ENCODE results near the gene GALNT3.

The GALNT3 gene

GRCh38 chr2:165795011-165795410 lies 964 bp upstream of the GALNT3 start:
- no peak for DNase-seq

GRCh38 chr2:165794536-165794928 lies 485 bp upstream of the GALNT3 start:
- no peak for DNase-seq

DNA sequence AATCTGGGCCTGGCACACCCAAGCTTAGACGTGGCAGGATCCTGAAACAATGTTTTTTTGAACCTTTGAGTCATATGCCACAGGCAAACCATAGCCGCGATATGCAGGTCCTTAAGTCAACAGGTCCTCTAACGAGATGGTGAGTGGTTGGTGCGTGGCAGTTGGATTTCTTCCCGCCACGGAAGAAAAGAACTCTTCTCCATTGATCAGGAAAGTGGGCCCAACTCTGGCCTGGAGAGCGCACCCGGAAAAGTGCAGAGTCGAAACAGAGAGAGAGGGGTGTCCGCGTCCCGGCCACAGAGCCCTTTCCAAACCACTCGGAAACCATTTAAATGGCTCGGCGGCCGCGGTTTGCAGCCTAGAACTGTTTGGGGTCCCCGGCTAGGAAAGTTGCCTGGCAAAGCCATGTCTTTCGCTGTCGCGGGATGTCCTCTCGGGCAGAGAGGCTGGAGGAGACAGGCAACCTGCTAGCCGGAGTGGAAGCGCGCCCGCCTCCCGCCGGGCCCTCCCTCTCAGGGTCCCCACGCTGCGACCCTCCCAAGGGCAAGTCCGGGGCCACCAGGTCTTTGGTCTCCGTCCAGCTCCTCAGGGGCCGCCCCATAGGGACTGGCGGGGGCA lies 777 bp downstream of the GALNT3 start:
- DNase-seq, result peak; percentile 28

DNA sequence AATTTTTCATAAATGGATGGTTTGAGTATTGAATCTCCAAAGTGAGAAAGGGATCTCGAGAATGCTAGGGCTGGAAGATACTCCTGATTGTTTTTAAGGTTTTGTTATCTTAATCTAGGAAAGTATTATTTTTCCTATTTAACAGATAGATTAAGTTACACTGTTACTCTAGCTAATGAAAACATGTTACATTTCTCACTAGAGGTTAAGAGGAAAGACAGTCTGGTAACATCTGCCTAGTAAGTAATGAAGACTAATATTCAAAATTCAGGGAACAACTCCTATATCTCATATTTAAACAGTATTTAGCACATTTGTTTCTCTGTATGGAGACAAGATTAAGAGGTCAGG lies 2.0 kb downstream of the GALNT3 start:
- DNase-seq, result no peak

DNA sequence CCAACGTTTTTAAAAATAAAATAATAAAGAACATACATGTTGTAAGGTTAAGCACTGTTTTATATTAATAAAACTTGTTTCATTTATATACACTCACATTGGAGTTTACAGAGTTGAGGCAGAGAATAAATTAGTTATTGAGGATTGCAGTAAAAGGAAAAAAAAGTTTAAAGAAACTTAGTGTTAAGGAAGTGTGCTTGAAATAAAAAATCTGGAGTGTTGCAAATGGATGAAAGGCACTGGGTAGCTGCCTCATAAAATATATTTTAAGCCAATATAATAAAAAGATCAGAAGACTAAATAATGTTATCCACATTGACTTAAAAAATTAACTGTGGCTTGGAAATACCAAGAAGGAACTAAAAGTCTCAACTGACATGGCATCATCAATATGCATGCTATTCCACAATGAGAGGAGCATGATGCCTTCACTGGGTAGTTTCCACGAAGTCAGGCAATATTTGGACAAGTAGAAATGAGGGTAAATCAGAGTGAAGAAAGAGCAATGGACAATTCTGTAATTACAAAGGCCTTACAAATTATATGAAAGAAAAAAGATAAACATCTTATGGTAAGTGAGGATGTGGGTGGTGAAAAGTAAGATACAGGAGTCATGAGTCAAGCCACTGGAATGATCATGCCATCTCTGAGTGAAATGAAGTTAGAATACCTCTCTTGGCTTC lies 2.5 kb downstream of the GALNT3 start:
- no peak for DNase-seq

GRCh38 chr2:165790466-165790865 lies 3.6 kb downstream of the GALNT3 start:
- no peak for DNase-seq

DNA sequence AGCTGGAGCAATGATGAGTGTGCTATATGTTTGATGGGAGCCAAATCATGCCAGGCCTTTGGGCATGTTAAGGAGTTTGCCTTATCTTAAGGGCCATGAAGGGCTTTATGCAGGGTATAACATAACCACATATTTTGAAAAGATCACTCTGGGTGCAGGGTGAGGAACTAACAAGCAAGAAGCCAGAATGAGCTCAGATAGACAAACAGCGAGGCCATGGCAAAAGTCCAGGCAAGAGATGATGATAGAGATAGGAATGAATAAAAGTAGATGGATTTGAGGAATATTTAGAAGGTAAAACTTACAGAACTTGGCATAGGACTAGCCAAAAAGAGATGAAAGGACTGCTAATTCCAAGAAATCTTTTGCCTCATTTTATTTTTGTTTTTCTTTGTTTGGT lies 6.7 kb downstream of the GALNT3 start:
- DNase-seq, result no peak

DNA sequence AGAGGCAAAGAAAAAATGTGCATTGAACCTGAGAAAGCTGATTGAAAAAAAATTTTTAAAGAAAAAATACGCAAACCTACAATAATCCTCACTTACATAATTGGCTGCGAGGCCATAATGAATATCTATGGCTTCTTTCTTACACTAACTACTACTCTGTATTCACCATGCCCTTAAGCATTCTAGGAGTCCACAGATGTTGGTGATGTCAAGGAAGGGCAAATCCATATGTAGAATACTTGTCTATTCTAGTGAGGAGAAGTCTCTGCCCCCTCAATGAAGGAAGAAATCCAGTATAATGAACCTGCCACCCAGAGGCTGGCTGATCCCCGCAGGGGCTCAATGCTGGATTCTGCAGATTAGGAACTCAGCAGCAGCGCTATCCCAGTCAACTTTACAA lies 14.3 kb downstream of the GALNT3 start:
- no peak for DNase-seq

- DNase-seq, result peak; percentile 5
Measured at GRCh38 chr2:165778653-165779451, 15.2 kb downstream of the GALNT3 start.

GRCh38 chr2:165778187-165778556 lies 15.9 kb downstream of the GALNT3 start:
- no peak for DNase-seq

DNA sequence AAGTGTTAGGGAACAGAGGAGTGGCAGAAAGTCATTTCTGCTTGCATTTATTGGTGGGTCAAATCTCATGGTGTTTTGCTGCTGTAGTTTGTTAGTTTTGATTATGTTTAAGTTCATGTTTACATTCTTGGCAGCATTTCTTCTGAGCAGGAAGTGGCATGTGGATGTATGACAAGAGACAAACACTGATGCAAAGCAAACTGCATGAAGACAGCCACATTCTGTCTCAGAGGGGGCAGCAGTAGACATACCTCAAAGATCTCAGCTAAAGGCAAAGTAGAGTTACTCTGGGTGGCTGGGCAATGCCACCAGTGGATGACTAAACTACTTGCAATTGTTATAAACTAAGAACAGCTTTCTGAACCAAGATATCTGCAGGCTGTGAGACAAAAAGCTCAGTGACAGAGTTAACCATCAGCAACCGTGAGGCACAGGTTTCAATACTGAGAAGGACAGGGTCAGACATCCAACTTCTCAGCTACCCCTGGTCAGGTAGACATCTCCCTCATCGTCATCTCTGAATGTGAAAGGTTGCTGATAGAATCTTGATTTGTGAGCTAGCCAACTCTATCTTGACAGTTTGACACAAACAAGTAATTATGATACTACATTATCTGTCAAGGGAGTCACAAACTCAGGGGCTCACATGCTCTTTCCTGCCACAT lies 16.4 kb downstream of the GALNT3 start:
- DNase-seq, result no peak

- no peak for DNase-seq
Measured at GRCh38 chr2:165776796-165777195, 17.3 kb downstream of the GALNT3 start.

- DNase-seq, result peak; percentile 75
Measured at GRCh38 chr2:165776013-165776412, 18.0 kb downstream of the GALNT3 start.

GRCh38 chr2:165773684-165774083 lies 20.4 kb downstream of the GALNT3 start:
- no peak for DNase-seq

GRCh38 chr2:165772183-165772582 lies 21.9 kb downstream of the GALNT3 start:
- DNase-seq, result no peak

GRCh38 chr2:165766326-165766927 lies 27.6 kb downstream of the GALNT3 start:
- no peak for DNase-seq

- DNase-seq, result no peak
Measured at GRCh38 chr2:165762723-165763122, 31.3 kb downstream of the GALNT3 start.

- DNase-seq, result peak; percentile 95
Measured at GRCh38 chr2:165757906-165758675, 36.0 kb downstream of the GALNT3 start.

GRCh38 chr2:165746501-165746900 lies 47.5 kb downstream of the GALNT3 start:
- DNase-seq, result peak; percentile 46

DNA sequence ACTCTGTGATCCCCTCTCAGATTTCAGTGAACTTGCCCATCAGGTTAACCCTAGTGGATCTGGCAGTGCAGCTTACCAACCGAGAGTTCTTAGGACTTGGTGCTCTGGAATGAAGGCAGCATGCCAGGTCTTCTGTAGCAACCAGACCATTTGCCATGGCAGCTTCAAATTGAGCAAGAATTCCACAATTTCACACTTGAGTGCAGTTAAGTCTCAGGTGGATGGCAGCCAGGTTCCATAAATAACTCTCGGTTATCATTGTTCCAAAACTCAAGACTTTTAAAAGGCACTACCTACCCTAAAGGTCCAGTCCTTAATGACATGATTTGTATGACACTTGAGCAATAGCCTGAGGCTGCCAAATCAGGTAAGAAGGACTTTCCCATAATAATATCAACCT lies 48.1 kb downstream of the GALNT3 start:
- peak; percentile 68 for DNase-seq

- DNase-seq, result no peak
Measured at GRCh38 chr2:165743442-165743841, 50.6 kb downstream of the GALNT3 start.

DNA sequence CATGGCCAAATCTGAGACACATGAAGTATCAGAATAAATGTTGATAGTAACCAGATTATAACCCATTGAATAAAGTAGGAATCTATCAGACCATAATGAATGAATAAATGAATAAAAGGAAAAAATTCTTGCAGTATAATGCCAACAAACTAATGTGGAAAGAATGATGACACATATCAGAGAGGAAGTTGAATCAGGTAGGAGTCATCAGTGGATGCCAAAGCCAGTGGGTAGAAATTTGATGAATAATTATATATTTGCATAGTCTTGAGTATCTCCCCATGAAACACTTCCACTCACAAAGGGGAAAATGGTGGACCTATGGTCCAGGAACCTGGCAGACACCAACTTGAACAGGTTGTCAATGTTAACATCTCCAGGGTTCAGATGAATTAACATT lies 68.6 kb downstream of the GALNT3 start:
- DNase-seq, result no peak

Data from NCI-H1105 treated with DMSO at 0.1 percent for 48 hours (cell line).